ENCODE measurements around the gene ARHGAP40.

Gene ARHGAP40

GRCh38 chr20:38692436-38693411, 91.1 kb downstream of the ARHGAP40 start:
- no peak for DNase-seq

GRCh38 chr20:38697306-38697705, 95.7 kb downstream of the ARHGAP40 start:
- no peak for DNase-seq

GRCh38 chr20:38698541-38698940, 96.9 kb downstream of the ARHGAP40 start:
- DNase-seq, result no peak

- DNase-seq, result no peak
These were observed 98.5 kb downstream of the ARHGAP40 start for GRCh38 chr20:38700141-38700540.

All from activated CD4-positive, alpha-beta T cell treated with anti-CD3 and anti-CD28 coated beads for 1 hour (primary cell).